Measurements from ENCODE around the gene RCN2. TPM values are rescaled to one million over a fixed set of nuclear protein-coding genes. Genes with fewer than 3 reads are reported as not detected.

RCN2 gene
- total and polyA plus RNA-seq, 8 donors = 7.5 to 22.9 (median 12.1) TPM

DNA sequence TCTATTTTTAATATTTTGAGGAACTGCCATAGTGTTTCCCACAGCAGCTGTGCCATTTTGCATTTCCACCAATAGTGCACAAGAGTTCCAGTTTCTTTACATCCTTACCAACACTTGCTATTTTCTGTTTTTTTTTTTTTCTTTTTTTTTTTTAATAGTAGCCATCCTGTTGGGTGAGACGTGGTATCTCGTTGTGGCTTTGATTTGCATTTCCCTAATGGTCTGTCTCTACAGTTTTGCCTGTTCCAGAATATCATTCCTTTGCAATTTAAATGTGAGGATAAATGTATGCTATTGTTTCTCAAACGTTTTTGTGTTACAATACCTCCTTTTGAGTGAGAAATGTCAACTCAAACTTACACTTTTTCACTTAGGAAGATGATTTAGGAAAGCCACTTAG lies 22.4 kb downstream of the RCN2 start:
- H3K4me3 ChIP-seq = no peak overlapping the region
- ATAC-seq = no peak
- no peak overlapping the region for H3K27ac ChIP-seq
- 42 to 52% methylated on average over 3 of the region's 3 CpGs for WGBS, 2 donors
- TF ChIP-seq, protein P1, sequence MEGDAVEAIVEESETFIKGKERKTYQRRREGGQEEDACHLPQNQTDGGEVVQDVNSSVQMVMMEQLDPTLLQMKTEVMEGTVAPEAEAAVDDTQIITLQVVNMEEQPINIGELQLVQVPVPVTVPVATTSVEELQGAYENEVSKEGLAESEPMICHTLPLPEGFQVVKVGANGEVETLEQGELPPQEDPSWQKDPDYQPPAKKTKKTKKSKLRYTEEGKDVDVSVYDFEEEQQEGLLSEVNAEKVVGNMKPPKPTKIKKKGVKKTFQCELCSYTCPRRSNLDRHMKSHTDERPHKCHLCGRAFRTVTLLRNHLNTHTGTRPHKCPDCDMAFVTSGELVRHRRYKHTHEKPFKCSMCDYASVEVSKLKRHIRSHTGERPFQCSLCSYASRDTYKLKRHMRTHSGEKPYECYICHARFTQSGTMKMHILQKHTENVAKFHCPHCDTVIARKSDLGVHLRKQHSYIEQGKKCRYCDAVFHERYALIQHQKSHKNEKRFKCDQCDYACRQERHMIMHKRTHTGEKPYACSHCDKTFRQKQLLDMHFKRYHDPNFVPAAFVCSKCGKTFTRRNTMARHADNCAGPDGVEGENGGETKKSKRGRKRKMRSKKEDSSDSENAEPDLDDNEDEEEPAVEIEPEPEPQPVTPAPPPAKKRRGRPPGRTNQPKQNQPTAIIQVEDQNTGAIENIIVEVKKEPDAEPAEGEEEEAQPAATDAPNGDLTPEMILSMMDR (IDR thresholded peaks at IDR 0.05) = no peak
- no peaks in the 10 kb centered on the region for H3K27me3 ChIP-seq
- no peaks in the 10 kb centered on the region for H3K4me1 ChIP-seq
- intact Hi-C loops (cut with DNase I) = no loop called here
- DNase-seq = no peak
- no peaks in the 10 kb centered on the region for H3K9me3 ChIP-seq
- no peak for FAIRE-seq
- peaks cover 0 to 10% (median 0%) of the 10 kb centered on the region in 3 donors for H3K36me3 ChIP-seq

DNA sequence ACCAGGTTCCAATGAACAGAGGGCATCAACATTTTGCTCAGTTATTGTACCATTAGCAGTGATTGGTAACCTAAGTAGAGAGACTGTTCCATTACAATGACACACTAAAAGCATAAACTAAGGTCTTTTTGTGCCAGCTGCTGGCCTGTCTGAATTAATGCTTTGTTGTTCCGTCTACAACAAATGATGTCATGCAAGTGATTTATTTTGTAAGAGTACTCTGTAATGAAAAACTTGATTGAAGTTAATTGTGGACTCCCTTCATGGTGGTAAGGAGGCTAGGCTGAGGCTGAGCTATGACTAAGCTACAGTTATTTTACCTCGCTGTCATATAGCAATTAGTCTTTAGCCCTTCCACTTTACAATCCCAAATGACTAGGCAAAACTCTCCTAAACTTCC lies 23.2 kb downstream of the RCN2 start:
- 49 to 58% methylated on average over 2 of the region's 2 CpGs for WGBS, 2 donors
- Histone ChIP-seq H3K4me3 (no peak overlapping the region), H3K27me3 (no peaks in the 10 kb centered on the region), H3K36me3 (peaks cover 0 to 2% (median 0%) of the 10 kb centered on the region in 3 donors), H3K4me1 (no peaks in the 10 kb centered on the region), H3K9me3 (no peaks in the 10 kb centered on the region), H3K27ac (peak overlapping the region in 2 of 4 donors; percentile 46 to 53)
- ATAC-seq = peak in 3 of 4 donors; percentile 16 to 49 (median 41)
- no peak for DNase-seq
- intact Hi-C loops (cut with DNase I) = no loop called here
- no peak for FAIRE-seq
- TF ChIP-seq, protein P1 (IDR thresholded peaks at IDR 0.05) = no peak

DNA sequence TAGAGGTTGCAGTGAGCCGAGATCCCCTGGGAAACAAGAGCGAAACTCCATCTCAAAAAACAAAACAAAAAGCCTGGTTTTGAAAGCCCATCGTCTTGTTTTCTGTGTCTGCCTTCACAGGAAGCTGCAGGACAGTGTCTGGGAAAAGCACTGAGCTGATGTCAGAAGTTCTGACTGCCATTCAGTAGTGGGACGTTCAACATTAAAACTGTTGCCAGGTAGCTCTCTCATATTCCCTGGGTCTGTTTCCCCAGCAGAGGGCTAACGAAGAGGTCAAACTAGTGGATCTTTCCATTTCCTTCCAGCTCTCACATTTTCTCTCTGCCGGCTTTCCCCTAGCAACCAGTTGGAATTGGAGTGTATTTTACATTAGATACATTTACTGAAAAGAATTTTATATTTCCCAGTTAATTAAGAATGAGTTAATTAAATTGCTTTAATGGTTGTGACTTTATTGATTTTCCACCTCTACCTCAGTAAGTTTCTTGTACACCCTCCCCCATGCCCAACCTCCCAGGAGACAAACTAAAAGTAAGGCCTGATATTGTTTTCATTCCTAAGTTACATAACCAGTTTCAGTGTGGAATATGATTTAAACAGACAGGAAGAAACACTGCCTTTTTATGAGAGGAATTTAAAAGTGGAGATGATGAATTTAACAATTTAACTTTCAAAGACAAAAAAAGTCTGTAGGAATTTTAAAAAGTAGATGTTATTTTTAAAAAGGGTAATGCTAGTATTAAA lies 29.9 kb downstream of the RCN2 start:
- Histone ChIP-seq H3K36me3 (no peaks in the 10 kb centered on the region), H3K27ac (peak overlapping the region in 2 of 4 donors; percentile 32 to 38), H3K27me3 (no peaks in the 10 kb centered on the region), H3K4me1 (no peaks in the 10 kb centered on the region), H3K9me3 (no peaks in the 10 kb centered on the region), H3K4me3 (no peak overlapping the region)
- ATAC-seq = peak in 3 of 4 donors; percentile 18 to 44 (median 43)
- no peak for DNase-seq
- TF ChIP-seq, protein P1 (IDR thresholded peaks at IDR 0.05) = no peak
- FAIRE-seq = no peak
- WGBS, 2 donors = 63 to 70% methylated on average over 6 of the region's 6 CpGs
- intact Hi-C loops (cut with DNase I) = no loop called here

DNA sequence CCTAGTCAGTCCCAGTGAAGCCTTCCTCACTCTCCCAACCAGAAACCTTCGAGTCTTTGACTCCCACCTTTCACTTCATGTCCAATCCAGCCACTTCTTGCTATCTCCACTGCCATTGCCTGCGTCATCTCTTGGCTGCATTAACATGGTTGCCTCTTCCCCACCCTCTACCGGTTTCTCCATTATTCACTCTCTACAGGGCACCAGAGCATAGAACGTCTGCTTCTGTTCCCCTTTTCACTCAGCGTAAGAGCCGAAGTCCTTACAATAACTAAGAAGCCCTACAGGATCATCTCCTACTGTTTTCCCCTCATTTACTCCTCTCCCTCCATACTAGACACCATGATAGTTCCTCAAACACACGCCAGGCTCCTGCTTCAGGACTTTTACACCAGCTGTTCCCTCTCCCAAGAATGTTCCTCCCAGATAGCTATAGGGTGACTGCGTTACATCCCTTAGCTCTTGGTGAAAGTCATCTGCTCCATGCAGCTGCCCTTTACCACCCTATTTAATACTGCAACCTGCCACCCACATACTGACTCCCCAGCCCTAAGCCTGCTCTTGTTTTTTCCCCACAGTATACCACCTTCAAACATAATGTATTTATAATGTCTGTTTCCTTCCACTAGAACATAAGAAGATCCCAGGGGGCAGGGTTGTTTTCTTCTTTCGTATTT lies 30.9 kb downstream of the RCN2 start:
- no peak overlapping the region for H3K27ac ChIP-seq
- TF ChIP-seq, protein P1 (IDR thresholded peaks at IDR 0.05) = no peak
- WGBS, 2 donors = 83 to 85% methylated on average over 9 of the region's 9 CpGs
- no peaks in the 10 kb centered on the region for H3K27me3 ChIP-seq
- DNase-seq = no peak
- no peaks in the 10 kb centered on the region for H3K36me3 ChIP-seq
- no peak overlapping the region for H3K4me3 ChIP-seq
- H3K4me1 ChIP-seq = no peaks in the 10 kb centered on the region
- no peak for FAIRE-seq
- H3K9me3 ChIP-seq = no peaks in the 10 kb centered on the region
- no peak for ATAC-seq
- intact Hi-C loops (cut with DNase I) = no loop called here

DNA sequence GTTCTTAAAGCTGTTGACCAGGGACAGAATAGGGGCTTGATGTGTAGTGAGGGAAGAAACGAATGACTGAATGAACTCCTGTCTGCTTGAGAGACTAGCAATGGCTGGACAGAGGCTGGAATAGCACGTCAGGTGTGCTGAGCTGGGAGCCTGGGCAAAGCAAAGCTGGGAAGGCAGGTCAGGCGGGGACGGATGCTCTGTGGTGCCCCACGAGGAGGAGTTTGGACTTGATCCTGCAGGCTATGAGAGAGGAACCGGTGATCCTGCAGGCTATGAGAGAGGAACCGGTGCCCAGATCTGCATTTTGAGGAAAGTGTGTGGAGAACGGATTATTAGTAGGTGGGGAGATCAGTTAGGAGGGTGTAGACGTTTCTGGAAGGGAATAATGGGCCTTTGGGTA lies 32.0 kb downstream of the RCN2 start:
- FAIRE-seq (no peak), DNase-seq (peak in 2 of 6 donors; percentile 36 to 40), ATAC-seq (peak; percentile 60 to 85 (median 76))
- intact Hi-C loops (cut with DNase I) = no loop called here
- TF ChIP-seq, protein P1 (IDR thresholded peaks at IDR 0.05) = no peak
- Histone ChIP-seq H3K36me3 (no peaks in the 10 kb centered on the region), H3K27ac (peak overlapping the region in 2 of 4 donors; percentile 46 to 48), H3K9me3 (no peaks in the 10 kb centered on the region), H3K4me3 (no peak overlapping the region), H3K4me1 (no peaks in the 10 kb centered on the region), H3K27me3 (no peaks in the 10 kb centered on the region)
- 41% methylated on average over 9 of the region's 9 CpGs for WGBS, 2 donors

Measured in pancreas (tissue), 10 donors.